ENCODE results near the gene DHX38.
A peak's percentile ranks its signal among the peaks of the same experiment; 100 is the strongest.
"Not testable (repeated sequence)": the region's sequence is repeated elsewhere in the genome, so short reads cannot be mapped to it uniquely, and the experiment has no call there.

Gene DHX38

GRCh38 chr16:72050769-72051464, 42.7 kb upstream of the DHX38 start:
- Histone ChIP-seq H3K4me1 (ENCODE audit: insufficient read depth, poor library complexity, severe bottlenecking) (no peaks in the 10 kb centered on the region), H3K4me3 (ENCODE audit: severe bottlenecking) (no peak overlapping the region), H3K9me3 (ENCODE audit: severe bottlenecking) (no peaks in the 10 kb centered on the region), H3K27me3 (ENCODE audit: insufficient read depth, poor library complexity, severe bottlenecking) (no peaks in the 10 kb centered on the region), H3K27ac (ENCODE audit: poor library complexity, severe bottlenecking) (no peak overlapping the region), H3K36me3 (ENCODE audit: low read depth) (no peaks in the 10 kb centered on the region)
- no peak for DNase-seq (ENCODE audit: low spot score)
- TF ChIP-seq CTCF (IDR thresholded peaks at IDR 0.05; ENCODE audit: poor library complexity, severe bottlenecking), result no peak
- 0 out of 3 replicates have a peak, but pooled peaks have one; percentile 48 for ATAC-seq (ENCODE audit: low read depth)

- TF ChIP-seq CTCF (IDR thresholded peaks at IDR 0.05; ENCODE audit: poor library complexity, severe bottlenecking), result no peak
- Histone ChIP-seq H3K4me3 (ENCODE audit: severe bottlenecking) (no peak overlapping the region), H3K9me3 (ENCODE audit: severe bottlenecking) (no peaks in the 10 kb centered on the region), H3K36me3 (ENCODE audit: low read depth) (no peaks in the 10 kb centered on the region), H3K27ac (ENCODE audit: poor library complexity, severe bottlenecking) (no peak overlapping the region), H3K27me3 (ENCODE audit: insufficient read depth, poor library complexity, severe bottlenecking) (no peaks in the 10 kb centered on the region), H3K4me1 (ENCODE audit: insufficient read depth, poor library complexity, severe bottlenecking) (no peaks in the 10 kb centered on the region)
- ATAC-seq (ENCODE audit: low read depth), result no peak
- no peak for DNase-seq (ENCODE audit: low spot score)
These were observed 41.8 kb upstream of the DHX38 start for GRCh38 chr16:72051818-72052217.

- H3K4me3 ChIP-seq (ENCODE audit: severe bottlenecking); ATAC-seq (ENCODE audit: low read depth); H3K27me3 ChIP-seq (ENCODE audit: insufficient read depth, poor library complexity, severe bottlenecking); H3K9me3 ChIP-seq (ENCODE audit: severe bottlenecking); DNase-seq (ENCODE audit: low spot score); H3K36me3 ChIP-seq (ENCODE audit: low read depth); H3K4me1 ChIP-seq (ENCODE audit: insufficient read depth, poor library complexity, severe bottlenecking); H3K27ac ChIP-seq (ENCODE audit: poor library complexity, severe bottlenecking): not testable (repeated sequence)
These were observed 39.3 kb upstream of the DHX38 start, which contains the start of gene HP for GRCh38 chr16:72054254-72054847. HP (plus strand) TSS chr16:72054505; CDS start chr16:72054653, 148 bp downstream.

- no peak for TF ChIP-seq CTCF (IDR thresholded peaks at IDR 0.05; ENCODE audit: poor library complexity, severe bottlenecking)
- Histone ChIP-seq H3K27ac (ENCODE audit: poor library complexity, severe bottlenecking) (no peak overlapping the region), H3K27me3 (ENCODE audit: insufficient read depth, poor library complexity, severe bottlenecking) (no peaks in the 10 kb centered on the region), H3K4me3 (ENCODE audit: severe bottlenecking) (no peak overlapping the region), H3K4me1 (ENCODE audit: insufficient read depth, poor library complexity, severe bottlenecking) (no peaks in the 10 kb centered on the region), H3K9me3 (ENCODE audit: severe bottlenecking) (no peaks in the 10 kb centered on the region), H3K36me3 (ENCODE audit: low read depth) (no peaks in the 10 kb centered on the region)
- no peak for ATAC-seq (ENCODE audit: low read depth)
- no peak for DNase-seq (ENCODE audit: low spot score)
These were observed 37.7 kb upstream of the DHX38 start for GRCh38 chr16:72055911-72056310.

GRCh38 chr16:72057313-72057712, 36.3 kb upstream of the DHX38 start:
- not testable (repeated sequence) for H3K4me1 ChIP-seq (ENCODE audit: insufficient read depth, poor library complexity, severe bottlenecking); H3K27ac ChIP-seq (ENCODE audit: poor library complexity, severe bottlenecking); H3K27me3 ChIP-seq (ENCODE audit: insufficient read depth, poor library complexity, severe bottlenecking); H3K9me3 ChIP-seq (ENCODE audit: severe bottlenecking); H3K36me3 ChIP-seq (ENCODE audit: low read depth); DNase-seq (ENCODE audit: low spot score); ATAC-seq (ENCODE audit: low read depth); H3K4me3 ChIP-seq (ENCODE audit: severe bottlenecking)

- not testable (repeated sequence) for H3K9me3 ChIP-seq (ENCODE audit: severe bottlenecking); H3K4me3 ChIP-seq (ENCODE audit: severe bottlenecking); H3K27ac ChIP-seq (ENCODE audit: poor library complexity, severe bottlenecking); H3K36me3 ChIP-seq (ENCODE audit: low read depth); H3K27me3 ChIP-seq (ENCODE audit: insufficient read depth, poor library complexity, severe bottlenecking); ATAC-seq (ENCODE audit: low read depth); H3K4me1 ChIP-seq (ENCODE audit: insufficient read depth, poor library complexity, severe bottlenecking); DNase-seq (ENCODE audit: low spot score)
These were observed 34.6 kb upstream of the DHX38 start for GRCh38 chr16:72059060-72059459.

Measured in RWPE2 (cell line).